ENCODE data around the gene ACADM.
A peak's percentile ranks its signal among the peaks of the same experiment; 100 is the strongest.
"Not testable (repeated sequence)": the region's sequence is repeated elsewhere in the genome, so short reads cannot be mapped to it uniquely, and the experiment has no call there.

ACADM gene

GRCh38 chr1:75742047-75742625 lies 17.6 kb downstream of the ACADM start:
- no peak for DNase-seq

- DNase-seq, result no peak
Observed at GRCh38 chr1:75745276-75745675, 20.8 kb downstream of the ACADM start.

- DNase-seq, result not testable (repeated sequence)
Observed at GRCh38 chr1:75757210-75757609, 32.7 kb downstream of the ACADM start.

- DNase-seq, result not testable (repeated sequence)
Observed at GRCh38 chr1:75758543-75758942, 34.0 kb downstream of the ACADM start.

GRCh38 chr1:75764057-75764655 lies 39.6 kb downstream of the ACADM start:
- DNase-seq, result no peak

- DNase-seq, result no peak
Observed at GRCh38 chr1:75765697-75766355, 41.3 kb downstream of the ACADM start.

- no peak for DNase-seq
Observed at GRCh38 chr1:75768016-75768415, 43.5 kb downstream of the ACADM start.

GRCh38 chr1:75770761-75771160 lies 46.3 kb downstream of the ACADM start:
- DNase-seq, result no peak

GRCh38 chr1:75771978-75772377 lies 47.5 kb downstream of the ACADM start:
- no peak for DNase-seq

GRCh38 chr1:75777812-75778211 lies 53.3 kb downstream of the ACADM start:
- not testable (repeated sequence) for DNase-seq

GRCh38 chr1:75778694-75779093 lies 54.2 kb downstream of the ACADM start:
- DNase-seq, result not testable (repeated sequence)

- DNase-seq, result not testable (repeated sequence)
Observed at GRCh38 chr1:75780183-75780582, 55.7 kb downstream of the ACADM start.

- not testable (repeated sequence) for DNase-seq
Observed at GRCh38 chr1:75783920-75784319, 59.4 kb downstream of the ACADM start.

GRCh38 chr1:75785320-75785982 lies 60.9 kb downstream of the ACADM start:
- no peak for DNase-seq

- peak; percentile 97 for DNase-seq
Observed at GRCh38 chr1:75785983-75786853, 61.7 kb downstream of the ACADM start, which contains the start of gene RABGGTB. RABGGTB (plus strand) TSS chr1:75786256; CDS start chr1:75786272, 16 bp downstream.

GRCh38 chr1:75786901-75787493 lies 62.5 kb downstream of the ACADM start:
- DNase-seq, result peak; percentile 9

GRCh38 chr1:75787524-75787923 lies 63.0 kb downstream of the ACADM start:
- DNase-seq, result no peak

GRCh38 chr1:75789988-75790387 lies 65.5 kb downstream of the ACADM start:
- no peak for DNase-seq

GRCh38 chr1:75791022-75791421 lies 66.5 kb downstream of the ACADM start:
- no peak for DNase-seq

- no peak for DNase-seq
Observed at GRCh38 chr1:75792091-75792490, 67.6 kb downstream of the ACADM start.

- no peak for DNase-seq
Observed at GRCh38 chr1:75794382-75794781, 69.9 kb downstream of the ACADM start.

- DNase-seq, result peak; percentile 21
Observed at GRCh38 chr1:75795703-75796193, 71.2 kb downstream of the ACADM start.
